GM18868 (cell line): ENCODE data around the gene XRN2.
"Not testable (repeated sequence)": the region's sequence is repeated elsewhere in the genome, so short reads cannot be mapped to it uniquely, and the experiment has no call there.

Experiments
- ATAC-seq: cut with Tn5 transposase; IDR thresholded peaks from one replicate; pipeline ENCODE4 v1.9.1; 2021; ENCODE audit warnings: mild to moderate bottlenecking, moderate library complexity; ENCODE audit not compliant: unreplicated experiment

The XRN2 gene

DNA sequence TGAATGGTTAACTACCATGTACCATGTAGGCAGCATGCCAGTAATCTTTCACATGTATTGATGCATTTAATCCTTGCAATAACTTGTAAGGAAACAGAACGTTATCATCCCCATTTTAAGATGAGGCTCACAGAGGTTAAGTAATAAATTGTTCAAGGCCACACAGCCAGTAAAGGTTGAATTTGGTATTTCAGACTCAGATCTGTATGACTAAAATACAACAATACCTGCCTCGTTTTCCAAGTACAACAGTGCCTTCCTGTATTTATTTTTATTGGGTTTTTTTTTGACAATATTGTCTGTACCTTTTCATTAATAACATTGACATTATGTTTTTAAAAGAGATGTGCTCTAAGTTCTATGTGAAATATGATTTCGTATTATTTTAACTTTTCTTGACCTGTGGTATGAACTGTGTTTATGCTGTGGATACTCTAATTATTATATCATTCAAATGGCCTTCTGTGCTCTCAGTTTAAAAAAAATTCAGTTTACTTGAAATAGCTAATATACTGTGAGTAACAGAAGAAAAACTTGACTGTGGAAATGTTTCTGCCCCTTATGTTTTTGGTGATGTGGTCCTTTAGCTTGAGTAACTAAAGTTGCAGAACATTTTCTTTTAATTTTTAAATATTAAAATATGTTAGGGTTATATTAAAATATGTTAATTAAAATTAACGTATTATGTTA is 39.7 kb downstream of the XRN2 start:
- ATAC-seq: no peak

DNA sequence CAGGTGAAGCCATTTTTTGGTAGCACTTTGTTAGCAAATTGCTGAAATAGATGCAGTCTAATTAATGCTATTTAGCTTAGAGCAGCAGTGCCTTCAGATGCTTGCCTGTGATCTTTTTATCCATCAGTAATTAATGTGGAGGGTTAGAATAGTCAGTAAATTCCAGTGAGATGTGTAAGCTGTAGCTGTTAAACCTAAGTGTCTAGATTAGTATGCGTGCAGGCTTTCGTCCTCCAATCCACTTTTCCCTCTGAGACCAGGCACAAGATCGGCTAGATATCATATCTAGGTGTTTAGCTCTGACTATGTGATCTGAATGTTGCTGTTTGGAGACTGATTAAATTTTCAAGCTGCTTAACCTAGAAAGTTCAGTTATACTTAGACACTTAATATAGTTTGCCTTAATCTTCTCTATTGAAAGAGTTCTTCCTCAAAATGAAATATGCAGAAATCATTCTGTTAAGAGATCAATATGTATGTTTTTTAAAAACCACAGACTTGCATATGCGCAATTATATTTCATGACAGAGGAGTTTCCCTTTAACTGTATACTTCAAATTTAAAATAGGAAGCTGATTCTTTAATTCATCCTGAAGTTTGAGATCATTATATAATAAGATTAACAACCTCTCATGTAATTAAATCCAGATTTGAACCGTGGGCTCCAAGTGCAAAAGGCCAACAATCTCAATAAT is 41.2 kb downstream of the XRN2 start:
- ATAC-seq: no peak

DNA sequence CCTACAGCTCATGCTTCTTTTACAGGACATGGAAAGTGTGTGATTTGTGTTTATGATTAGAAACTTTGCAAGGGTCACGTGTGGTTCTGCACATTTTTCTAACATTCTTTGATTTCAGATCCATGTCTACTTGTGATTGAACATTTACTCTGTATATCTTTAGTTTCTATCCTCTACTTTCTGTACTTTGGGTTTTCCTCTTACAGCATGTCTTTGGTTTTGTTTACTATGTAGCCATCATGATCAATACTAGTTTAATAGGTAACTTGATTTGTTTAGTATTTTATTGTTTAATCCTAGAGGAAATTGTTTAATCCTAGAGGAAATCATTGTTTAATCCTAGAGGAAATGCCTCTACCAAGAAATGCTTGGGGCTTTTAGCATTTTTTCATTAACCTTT is 41.8 kb downstream of the XRN2 start:
- no peak for ATAC-seq

DNA sequence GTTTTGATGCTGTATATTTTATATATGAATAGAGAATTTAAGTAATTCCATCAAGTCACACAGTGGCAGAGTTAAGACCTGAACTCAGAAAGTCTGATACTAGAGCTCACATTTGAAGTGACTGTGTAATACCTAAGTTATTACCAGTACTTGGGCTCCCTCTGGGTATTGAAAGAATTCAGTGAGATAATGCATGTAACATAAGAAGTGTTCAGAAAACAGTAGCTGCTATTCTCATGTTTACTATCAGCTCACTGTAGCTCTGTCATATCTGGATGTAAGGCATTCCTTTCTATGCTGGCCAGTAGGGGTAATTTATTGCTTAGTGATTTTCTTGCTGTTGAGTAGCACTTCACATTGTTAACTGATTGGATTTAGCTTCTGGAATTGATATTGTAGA is 49.6 kb downstream of the XRN2 start:
- no peak for ATAC-seq

DNA sequence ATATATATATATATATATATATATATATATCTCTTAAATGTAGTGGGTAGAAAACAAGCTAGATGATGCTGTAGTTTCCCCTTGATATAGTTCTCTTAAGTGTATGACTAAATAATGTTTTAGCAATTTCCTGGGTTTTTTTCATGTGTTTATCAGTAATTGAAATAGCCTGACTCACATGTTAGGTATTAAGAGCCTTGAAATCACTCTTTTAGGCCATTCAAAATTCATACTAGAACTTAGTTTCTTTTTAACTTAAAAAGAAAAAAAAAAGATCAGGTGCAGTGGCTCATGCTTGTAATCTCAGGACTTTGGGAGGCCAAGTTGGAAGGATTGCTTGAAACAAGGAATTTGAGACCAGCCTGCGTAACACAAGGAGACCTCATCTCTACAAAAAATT is 50.1 kb downstream of the XRN2 start:
- no peak for ATAC-seq

DNA sequence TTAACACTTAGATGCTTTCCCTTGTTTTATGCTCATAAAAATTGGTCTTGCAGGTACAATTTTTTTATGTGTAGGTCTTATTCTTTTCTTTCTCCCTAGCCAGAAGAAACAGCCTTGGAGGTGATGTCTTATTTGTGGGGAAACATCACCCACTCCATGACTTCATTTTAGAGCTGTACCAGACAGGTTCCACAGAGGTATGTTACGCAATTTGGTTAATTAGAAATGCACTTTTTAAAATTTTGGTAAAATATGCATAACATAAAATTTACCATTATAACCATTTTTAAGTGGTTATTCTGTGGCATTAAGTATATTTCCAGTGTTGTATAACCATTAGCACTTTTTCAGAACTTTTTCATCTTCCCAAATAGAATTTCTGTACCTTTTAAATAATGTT is 52.9 kb downstream of the XRN2 start:
- ATAC-seq: no peak

DNA sequence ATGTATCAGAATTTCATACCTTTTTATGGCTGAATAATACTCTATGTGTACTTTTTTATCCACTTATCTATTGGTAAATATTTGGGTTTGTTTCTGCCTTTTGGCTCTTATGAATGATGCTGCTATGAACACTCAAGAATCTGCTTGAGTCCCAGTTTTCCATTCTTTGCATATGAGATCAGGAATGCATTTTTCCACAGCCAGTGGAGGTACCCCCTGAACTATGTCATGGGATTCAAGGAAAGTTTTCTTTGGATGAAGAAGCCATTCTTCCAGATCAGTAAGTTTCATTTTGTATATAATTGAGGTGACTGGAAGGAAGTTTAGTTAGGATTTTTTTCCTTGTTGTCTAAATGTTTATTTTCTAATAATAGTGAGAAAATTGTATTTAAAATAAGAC is 53.3 kb downstream of the XRN2 start:
- ATAC-seq: no peak

DNA sequence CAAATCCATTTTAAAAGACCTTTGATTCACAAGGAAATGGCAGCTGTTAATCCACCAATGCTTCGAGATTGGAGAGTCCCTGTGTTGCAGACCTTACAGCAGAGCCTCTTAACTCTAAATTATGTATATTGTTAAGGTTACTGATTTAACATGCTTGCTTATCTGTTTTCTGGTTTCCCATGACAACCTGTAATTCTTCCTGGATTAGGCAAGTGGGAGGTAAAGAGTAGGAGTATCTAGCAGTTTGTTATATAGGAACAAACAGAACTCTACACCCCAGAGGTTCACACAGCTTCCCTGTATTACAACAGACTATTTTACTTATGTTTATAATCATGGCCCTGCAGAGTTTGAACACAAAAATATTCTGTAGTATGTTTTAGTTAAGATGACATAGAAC is 54.7 kb downstream of the XRN2 start:
- ATAC-seq: no peak

DNA sequence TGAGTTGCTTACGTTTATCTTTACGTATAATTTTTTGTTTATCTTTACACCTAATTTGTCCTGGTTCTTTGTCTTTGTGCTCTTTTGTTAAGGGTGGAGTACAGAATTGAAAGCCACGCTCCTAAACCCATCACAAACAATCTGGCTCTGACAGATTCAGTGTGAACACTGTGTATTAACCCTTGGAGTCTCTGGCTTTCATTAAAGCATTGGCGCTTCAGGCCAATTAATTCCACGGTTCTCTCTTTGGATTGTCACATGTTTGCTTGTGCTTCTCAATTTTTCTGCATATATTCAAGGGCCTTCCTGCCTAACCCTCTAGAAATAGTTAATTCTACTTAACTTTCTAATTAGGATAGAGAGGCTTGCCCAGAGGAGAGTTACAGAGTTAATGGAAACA is 55.6 kb downstream of the XRN2 start:
- no peak for ATAC-seq

DNA sequence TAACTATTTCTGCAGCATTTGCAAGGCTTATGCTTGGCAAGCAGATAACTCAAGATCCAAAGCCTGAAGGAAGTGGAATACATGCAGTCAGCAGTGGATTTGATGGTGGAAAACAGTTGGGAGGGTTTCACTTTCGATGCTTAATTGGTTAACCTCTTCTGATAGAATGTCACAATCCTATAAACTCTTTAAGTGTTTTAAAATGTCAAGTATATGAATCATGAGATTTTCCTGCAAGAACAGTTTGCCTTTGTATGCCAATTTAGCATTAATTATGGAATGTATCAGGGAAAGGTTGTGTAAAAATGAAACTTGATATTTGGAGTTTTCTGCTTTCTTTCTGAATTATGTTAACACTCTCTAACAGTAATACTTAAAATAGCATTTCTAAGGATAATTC is 57.6 kb downstream of the XRN2 start:
- ATAC-seq: no peak

DNA sequence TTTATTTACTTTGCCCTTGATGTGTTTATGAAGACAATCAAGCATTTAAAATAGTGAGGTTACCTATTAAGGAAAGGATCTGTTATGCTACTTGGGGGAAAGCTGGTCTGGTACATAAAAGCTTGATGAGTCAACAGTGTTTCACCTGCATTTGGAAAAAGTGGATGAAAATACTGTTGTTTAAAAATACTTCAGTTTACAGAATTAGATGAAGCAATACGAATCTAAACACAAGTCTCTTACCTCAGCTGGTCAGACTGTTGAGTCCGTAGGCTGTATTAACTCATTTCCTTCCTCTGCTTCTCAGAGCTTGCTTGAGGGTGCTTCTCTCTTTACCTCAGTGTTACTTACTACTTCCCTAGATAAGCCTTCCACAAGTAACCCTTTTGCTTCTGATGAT is 58.1 kb downstream of the XRN2 start:
- no peak for ATAC-seq

DNA sequence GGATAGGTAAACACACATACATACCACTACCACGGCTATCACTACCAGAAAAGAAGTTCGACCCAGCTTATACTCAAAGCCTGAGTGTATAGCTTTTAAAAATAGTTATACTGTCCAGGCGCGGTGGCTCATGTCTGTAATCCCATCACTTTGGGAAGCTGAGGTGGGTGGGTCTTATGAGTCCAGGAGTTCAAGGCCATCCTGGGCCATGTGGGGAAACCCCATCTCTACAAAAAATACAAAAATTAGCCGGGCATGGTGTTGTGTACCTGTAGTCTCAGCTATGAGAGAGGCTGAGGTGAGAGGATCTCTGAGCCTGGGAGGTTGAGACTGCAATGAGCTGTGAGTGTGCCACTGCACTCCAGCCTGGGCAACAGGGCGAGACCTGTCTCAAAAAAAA is 61.3 kb downstream of the XRN2 start:
- no peak for ATAC-seq

DNA sequence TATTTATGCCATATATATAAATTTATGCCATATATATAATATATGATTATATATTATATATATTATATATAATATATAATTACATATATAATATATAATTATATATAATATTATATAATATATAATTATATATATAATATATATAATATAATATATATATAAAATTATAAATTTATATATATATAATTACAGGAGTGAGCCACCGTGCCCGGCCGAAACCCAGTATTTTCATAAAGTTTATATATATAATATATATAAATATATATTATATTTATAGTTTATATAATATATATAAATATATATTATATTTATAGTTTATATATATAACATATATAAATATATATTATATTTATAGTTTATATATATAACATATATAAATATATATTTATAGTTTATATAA is 62.6 kb downstream of the XRN2 start:
- no peak for ATAC-seq

DNA sequence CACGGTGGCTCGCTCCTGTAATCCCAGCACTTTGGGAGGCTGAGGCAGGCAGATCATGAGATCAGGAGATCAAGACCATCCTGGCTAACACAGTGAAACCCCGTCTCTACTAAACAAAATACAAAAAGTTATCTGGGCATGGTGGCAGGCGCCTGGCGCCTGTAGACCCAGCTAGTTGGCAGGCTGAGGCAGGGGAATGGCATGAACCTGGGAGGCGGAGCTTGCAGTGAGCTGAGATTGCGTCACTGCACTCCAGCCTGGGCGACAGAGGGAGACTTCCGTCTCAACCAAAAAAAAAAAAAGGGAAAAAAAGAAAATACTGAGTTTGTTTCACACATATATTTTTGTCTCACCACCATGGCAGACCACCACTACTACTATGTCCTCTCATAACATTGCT is 63.1 kb downstream of the XRN2 start:
- not testable (repeated sequence) for ATAC-seq

DNA sequence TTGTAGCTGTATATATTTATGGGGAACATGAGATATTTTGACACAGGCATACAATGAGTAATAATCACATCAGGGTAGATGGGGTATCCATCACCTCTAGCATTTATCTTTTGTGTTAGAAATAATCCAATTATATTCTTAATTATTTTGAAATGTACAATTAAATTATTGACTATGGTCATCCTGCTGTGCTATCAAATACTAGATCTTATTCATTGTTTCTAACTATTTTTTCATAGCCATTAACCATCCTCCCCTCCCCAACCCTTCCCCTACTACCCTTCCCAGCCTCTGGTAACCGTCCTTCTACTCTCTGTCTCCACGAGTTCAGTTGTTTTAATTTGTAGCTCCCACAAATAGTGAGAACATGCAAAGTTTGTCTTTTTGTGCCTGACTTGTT is 65.7 kb downstream of the XRN2 start:
- ATAC-seq: no peak

DNA sequence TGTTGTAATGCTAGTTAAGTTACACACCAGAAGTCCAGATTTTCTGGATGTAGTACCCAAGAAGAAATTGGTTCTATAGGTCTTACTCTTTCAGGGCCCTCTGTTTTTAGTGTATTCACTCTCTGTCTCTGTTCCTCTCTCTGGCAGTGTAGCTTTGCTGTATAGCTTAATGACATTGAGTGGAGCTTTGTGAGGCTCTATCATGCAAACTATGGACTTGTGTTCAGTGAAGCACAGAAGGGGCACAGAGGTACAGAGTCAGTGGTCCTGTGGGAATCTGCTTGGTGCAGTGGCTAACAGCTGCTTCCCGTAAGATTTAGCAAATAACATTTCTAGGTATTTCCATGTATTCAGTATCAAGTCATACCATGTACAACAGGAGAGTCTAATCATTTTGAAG is 68.1 kb downstream of the XRN2 start:
- ATAC-seq: no peak

DNA sequence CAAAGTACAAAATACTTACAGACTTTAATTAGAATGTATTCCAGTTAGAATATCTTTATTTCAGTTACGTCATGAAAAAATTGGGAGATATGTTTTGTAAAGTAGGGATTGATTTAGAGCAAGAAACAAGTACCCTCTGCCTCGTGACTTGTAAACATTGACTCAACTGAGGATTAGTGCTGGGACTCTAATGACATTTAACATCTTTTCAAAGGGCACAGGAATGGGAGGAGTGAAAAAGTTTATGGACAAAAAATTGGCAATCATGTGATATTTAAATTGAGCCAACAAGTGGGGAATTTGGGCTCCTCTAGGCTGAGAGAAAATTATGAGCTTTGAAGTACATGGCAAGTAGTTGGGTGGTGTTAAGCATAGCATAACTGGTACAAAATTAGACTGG is 68.9 kb downstream of the XRN2 start:
- no peak for ATAC-seq

DNA sequence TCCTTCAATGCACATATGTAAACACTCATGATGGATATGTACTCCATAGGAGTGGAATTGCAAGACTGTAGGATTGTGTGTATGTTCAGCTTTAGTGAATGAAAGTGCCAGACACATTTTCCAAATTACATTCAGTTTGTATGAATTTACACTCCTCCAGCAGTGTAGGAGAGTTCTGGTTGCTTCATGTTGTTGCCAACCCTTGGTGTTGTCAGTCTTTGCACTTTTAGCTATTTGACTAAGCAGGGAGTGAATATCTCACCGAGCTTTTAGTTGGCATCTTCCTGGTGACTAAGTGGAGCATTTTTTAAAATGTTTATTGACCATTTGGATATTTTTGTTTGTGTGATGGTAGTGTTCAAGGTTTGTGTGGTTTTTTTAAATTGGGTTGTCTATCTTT is 70.3 kb downstream of the XRN2 start:
- ATAC-seq: no peak

DNA sequence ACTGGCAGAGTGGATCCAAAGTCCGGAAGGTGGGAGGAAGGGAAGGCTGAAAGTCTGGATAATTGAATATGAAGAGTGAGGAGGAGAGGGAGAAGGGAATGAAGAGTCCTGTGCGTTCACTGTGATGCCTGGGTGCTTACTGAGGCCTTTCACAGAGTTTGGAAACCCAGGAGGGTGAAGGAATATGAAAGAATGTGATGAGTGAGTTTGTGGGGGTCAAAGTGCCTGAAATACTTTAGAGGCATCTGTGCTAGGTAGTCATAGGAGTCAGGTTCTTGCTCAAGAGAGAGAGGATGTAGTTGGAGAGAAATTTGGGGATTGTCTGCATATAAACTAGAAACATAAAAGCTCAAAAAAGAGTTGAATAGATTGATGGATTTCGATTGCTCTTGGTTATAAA is 73.5 kb downstream of the XRN2 start:
- no peak for ATAC-seq

DNA sequence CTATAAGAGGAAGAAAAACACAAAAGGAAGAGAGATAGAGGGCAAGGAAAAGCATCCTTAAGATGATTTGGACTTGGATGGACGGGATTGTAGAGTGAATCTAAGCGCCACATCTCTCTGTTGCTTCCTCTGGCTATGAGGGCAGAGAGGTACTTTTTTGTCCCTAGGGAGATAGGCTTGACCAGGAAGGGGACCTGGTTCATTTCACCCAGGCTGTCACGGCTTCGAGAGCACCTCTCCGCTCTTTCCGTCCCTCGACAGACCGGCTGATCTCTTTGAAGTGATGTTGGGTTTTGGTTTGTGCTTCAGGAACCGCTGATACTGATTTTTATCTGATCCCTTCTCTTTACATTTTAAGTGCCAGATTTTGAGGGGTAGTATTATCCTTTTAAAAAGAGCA is 74.6 kb downstream of the XRN2 start:
- ATAC-seq: no peak

DNA sequence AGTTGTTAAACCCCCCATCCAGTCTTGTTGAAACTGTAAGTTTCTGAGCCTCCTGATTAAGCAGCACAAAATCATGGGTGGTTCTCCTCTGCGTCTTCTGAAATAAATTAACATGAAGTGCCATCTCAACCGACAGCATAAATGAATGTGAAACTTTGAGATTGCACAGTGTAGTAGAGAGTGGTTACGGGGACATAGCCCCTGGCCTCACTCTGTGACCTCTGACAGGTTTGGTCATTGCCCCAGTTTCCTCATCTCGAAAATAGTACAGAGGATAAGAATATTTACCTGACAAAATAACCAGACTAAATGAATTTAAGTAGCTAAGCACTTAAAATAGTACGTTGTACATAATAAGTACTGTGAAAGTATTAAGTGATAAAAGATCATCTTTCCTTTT is 75.1 kb downstream of the XRN2 start:
- ATAC-seq: no peak

DNA sequence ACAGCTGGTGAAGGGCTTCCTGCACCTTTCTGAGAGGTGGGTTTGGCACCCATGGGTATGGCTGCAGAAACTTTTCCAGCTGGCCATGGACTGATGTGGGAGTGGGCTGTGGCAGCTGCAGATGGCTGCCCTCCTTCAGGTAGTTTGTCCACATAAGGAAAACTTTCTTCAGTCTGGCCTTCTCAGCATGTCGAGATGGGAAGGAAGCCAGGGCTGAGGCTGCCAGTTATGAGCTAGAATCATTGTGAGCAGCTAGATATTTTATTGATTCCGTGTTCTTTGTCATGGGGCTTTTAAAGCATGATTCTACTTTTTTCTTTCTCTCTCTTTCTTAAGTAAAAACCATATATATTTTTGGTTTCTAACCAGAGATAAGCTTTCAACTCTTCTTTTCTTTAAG is 77.6 kb downstream of the XRN2 start:
- no peak for ATAC-seq

DNA sequence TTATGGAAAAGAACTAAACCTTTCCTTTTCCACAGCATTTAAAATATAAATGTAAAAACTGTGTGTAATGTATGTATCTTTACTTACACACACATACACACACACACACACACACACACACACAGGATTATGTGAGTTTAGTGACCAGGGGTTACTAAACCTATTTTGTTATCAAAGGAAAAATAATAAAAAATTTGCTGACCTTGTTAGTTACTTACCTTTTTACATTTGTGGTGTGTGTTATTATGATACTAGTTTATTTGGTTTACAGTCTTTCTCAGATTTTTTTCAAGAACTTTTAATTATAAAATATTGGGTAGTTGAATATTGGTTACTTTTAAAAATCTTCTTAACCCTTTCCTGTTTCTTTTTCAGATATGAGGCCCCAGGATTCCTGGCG is 78.5 kb downstream of the XRN2 start:
- ATAC-seq: no peak
